ENCODE results near the gene GET4.
"Not testable (repeated sequence)": the region's sequence is repeated elsewhere in the genome, so short reads cannot be mapped to it uniquely, and the experiment has no call there.

Gene GET4

GRCh38 chr7:923108-924041 is 47.0 kb downstream of the GET4 start:
- H3K4me3 ChIP-seq (ENCODE audit: low read depth, low read length) = no peak overlapping the region

GRCh38 chr7:924042-924441 is 47.7 kb downstream of the GET4 start:
- not testable (repeated sequence) for H3K4me3 ChIP-seq (ENCODE audit: low read depth, low read length)

More at GRCh38 chr7:923108-924041, 47.0 kb downstream of the GET4 start:
- no peak for TF ChIP-seq CTCF (IDR thresholded peaks at IDR 0.05; ENCODE audit: low read depth, low read length)

GRCh38 chr7:924541-925231 is 48.3 kb downstream of the GET4 start:
- no peak for TF ChIP-seq CTCF (IDR thresholded peaks at IDR 0.05; ENCODE audit: low read depth, low read length)
- H3K4me3 ChIP-seq (ENCODE audit: low read depth, low read length) = no peak overlapping the region

GRCh38 chr7:925601-926000 is 49.2 kb downstream of the GET4 start:
- H3K4me3 ChIP-seq (ENCODE audit: low read depth, low read length) = no peak overlapping the region
- no peak for TF ChIP-seq CTCF (IDR thresholded peaks at IDR 0.05; ENCODE audit: low read depth, low read length)

- no peak overlapping the region for H3K4me3 ChIP-seq (ENCODE audit: low read depth, low read length)
- TF ChIP-seq CTCF (IDR thresholded peaks at IDR 0.05; ENCODE audit: low read depth, low read length) = no peak
Measured at GRCh38 chr7:926061-927030, 50.0 kb downstream of the GET4 start.

GRCh38 chr7:927031-927671 is 50.8 kb downstream of the GET4 start:
- no peak overlapping the region for H3K4me3 ChIP-seq (ENCODE audit: low read depth, low read length)
- TF ChIP-seq CTCF (IDR thresholded peaks at IDR 0.05; ENCODE audit: low read depth, low read length) = no peak

- no peak overlapping the region for H3K4me3 ChIP-seq (ENCODE audit: low read depth, low read length)
- no peak for TF ChIP-seq CTCF (IDR thresholded peaks at IDR 0.05; ENCODE audit: low read depth, low read length)
Measured at GRCh38 chr7:929311-929711, 53.0 kb downstream of the GET4 start.

Measured in WI38 (cell line).